Adipocyte (in vitro differentiated cells): ENCODE results near the gene KCNQ2.
"Not testable (repeated sequence)": the region's sequence is repeated elsewhere in the genome, so short reads cannot be mapped to it uniquely, and the experiment has no call there.

Experiments used
- DNase-seq: peaks from one replicate; pipeline ENCODE4 v3.0.0-alpha.2; 2015; ENCODE audit warnings: low read depth
- H3K27me3 ChIP-seq: replicated peaks from 2 replicates; pipeline ENCODE4 v1.7.0; 2013; ENCODE audit warnings: mild to moderate bottlenecking, low read length, moderate library complexity; ENCODE audit not compliant: control insufficient read depth, insufficient read depth
- H3K36me3 ChIP-seq: 2 replicates; pipeline ENCODE4 v1.7.0; 2013; ENCODE audit warnings: low read length, mild to moderate bottlenecking, moderate library complexity; ENCODE audit not compliant: control insufficient read depth, insufficient read depth, severe bottlenecking
- H3K4me1 ChIP-seq: 2 replicates; pipeline ENCODE4 v1.7.0; 2013; ENCODE audit warnings: mild to moderate bottlenecking, low read length, moderate library complexity; ENCODE audit not compliant: control insufficient read depth, insufficient read depth
- H3K4me3 ChIP-seq: 2 replicates; pipeline ENCODE4 v1.7.0; 2013; ENCODE audit warnings: mild to moderate bottlenecking, low read length, moderate library complexity
- H3K9ac ChIP-seq: 2 replicates; pipeline ENCODE4 v1.7.0; 2013; ENCODE audit warnings: mild to moderate bottlenecking, low read length, moderate library complexity
- H3K9me3 ChIP-seq: 2 replicates; pipeline ENCODE4 v1.7.0; 2013; ENCODE audit warnings: mild to moderate bottlenecking, low read length, moderate library complexity; ENCODE audit not compliant: control insufficient read depth

The KCNQ2 gene

GRCh38 chr20:63392465-63393365, 79.7 kb downstream of the KCNQ2 start:
- Histone ChIP-seq H3K9ac (no peak overlapping the region), H3K36me3 (no peaks in the 10 kb centered on the region), H3K9me3 (peaks cover 32% of the 10 kb centered on the region), H3K4me1 (no peaks in the 10 kb centered on the region), H3K27me3 (peaks cover 15% of the 10 kb centered on the region), H3K4me3 (no peak overlapping the region)
- no peak for DNase-seq

DNA sequence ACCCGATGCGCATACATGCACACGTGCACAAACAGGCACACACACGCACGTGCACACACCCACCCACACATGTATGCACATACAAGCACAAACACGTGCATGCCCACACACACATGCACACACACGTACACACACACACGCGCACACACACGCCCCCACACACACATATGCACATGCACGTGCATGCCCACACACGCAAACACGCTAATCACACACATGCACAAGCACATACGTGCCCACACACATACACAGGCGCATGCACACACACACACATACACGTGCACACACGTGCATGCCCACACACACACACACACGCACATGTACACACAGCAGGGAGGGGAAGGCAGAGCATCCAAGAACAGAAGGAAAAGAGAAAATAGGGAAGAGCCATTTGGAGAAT, 84.5 kb downstream of the KCNQ2 start:
- DNase-seq, result no peak

GRCh38 chr20:63387393-63387792, 85.1 kb downstream of the KCNQ2 start:
- H3K9ac ChIP-seq, result no peak overlapping the region
- DNase-seq, result no peak

More for the DNA sequence above, 84.5 kb downstream of the KCNQ2 start:
- no peaks in the 10 kb centered on the region for H3K36me3 ChIP-seq
- H3K4me1 ChIP-seq, result no peaks in the 10 kb centered on the region
- peaks cover 8% of the 10 kb centered on the region for H3K27me3 ChIP-seq
- peaks cover 47% of the 10 kb centered on the region for H3K9me3 ChIP-seq
- no peak overlapping the region for H3K4me3 ChIP-seq
- H3K9ac ChIP-seq, result no peak overlapping the region

GRCh38 chr20:63386491-63386890, 86.0 kb downstream of the KCNQ2 start:
- no peak for DNase-seq
- Histone ChIP-seq H3K36me3 (no peaks in the 10 kb centered on the region), H3K4me1 (no peaks in the 10 kb centered on the region), H3K4me3 (no peak overlapping the region), H3K9me3 (peaks cover 43% of the 10 kb centered on the region), H3K27me3 (peaks cover 13% of the 10 kb centered on the region), H3K9ac (no peak overlapping the region)

More at GRCh38 chr20:63387393-63387792, 85.1 kb downstream of the KCNQ2 start:
- peaks cover 47% of the 10 kb centered on the region for H3K9me3 ChIP-seq
- H3K36me3 ChIP-seq, result no peaks in the 10 kb centered on the region
- H3K4me3 ChIP-seq, result no peak overlapping the region
- peaks cover 8% of the 10 kb centered on the region for H3K27me3 ChIP-seq
- H3K4me1 ChIP-seq, result no peaks in the 10 kb centered on the region

- Histone ChIP-seq H3K9ac (no peak overlapping the region), H3K4me1 (no peaks in the 10 kb centered on the region), H3K4me3 (no peak overlapping the region), H3K9me3 (peaks cover 37% of the 10 kb centered on the region), H3K27me3 (peaks cover 19% of the 10 kb centered on the region), H3K36me3 (no peaks in the 10 kb centered on the region)
- no peak for DNase-seq
Observed at GRCh38 chr20:63385819-63386218, 86.6 kb downstream of the KCNQ2 start.

DNA sequence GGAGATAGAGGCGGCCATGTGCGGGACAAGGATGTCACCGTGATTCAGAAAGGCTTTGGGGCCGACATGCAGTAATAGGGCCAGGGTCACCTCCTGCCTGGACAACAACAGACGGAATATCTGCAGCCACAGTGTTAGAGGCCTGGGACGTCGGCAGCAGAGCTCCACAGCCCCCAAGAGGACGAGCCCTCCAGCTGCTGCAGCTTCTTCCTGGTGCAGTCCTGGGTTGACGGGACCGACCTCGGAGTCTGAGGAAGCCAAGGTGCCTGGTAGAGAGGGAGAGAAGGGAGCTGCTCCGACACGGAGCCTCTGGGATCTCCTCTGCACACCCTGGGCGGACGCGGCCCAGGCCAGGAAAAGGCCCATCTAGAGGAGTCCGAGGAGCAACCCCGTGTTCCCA, 88.1 kb downstream of the KCNQ2 start:
- peaks cover 22% of the 10 kb centered on the region for H3K9me3 ChIP-seq
- DNase-seq, result no peak
- H3K9ac ChIP-seq, result no peak overlapping the region
- no peaks in the 10 kb centered on the region for H3K4me1 ChIP-seq
- peaks cover 19% of the 10 kb centered on the region for H3K27me3 ChIP-seq
- H3K36me3 ChIP-seq, result no peaks in the 10 kb centered on the region
- H3K4me3 ChIP-seq, result no peak overlapping the region

DNA sequence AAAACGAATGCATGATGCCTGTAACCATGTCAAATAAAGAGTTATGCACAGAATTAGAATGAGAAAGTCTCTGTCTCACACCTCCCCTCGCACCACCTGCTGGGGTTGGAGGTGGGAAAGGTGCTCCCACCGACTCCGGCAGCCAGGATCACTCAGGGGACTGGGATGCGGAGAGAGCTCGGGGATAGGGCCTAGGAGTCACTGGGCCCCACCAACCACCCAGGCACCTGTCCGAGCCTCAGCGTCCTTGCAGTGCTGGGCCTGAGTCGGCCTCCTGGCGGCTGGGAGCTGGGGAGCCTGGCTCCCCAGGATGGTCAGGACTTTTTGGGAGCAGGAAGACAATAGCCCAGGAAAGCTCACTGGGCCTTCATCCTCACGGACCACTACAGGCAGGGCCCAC, 88.9 kb downstream of the KCNQ2 start:
- no peak for DNase-seq
- Histone ChIP-seq H3K27me3 (peaks cover 23% of the 10 kb centered on the region), H3K4me1 (no peaks in the 10 kb centered on the region), H3K9me3 (peaks cover 15% of the 10 kb centered on the region), H3K36me3 (no peaks in the 10 kb centered on the region), H3K9ac (no peak overlapping the region), H3K4me3 (no peak overlapping the region)

DNA sequence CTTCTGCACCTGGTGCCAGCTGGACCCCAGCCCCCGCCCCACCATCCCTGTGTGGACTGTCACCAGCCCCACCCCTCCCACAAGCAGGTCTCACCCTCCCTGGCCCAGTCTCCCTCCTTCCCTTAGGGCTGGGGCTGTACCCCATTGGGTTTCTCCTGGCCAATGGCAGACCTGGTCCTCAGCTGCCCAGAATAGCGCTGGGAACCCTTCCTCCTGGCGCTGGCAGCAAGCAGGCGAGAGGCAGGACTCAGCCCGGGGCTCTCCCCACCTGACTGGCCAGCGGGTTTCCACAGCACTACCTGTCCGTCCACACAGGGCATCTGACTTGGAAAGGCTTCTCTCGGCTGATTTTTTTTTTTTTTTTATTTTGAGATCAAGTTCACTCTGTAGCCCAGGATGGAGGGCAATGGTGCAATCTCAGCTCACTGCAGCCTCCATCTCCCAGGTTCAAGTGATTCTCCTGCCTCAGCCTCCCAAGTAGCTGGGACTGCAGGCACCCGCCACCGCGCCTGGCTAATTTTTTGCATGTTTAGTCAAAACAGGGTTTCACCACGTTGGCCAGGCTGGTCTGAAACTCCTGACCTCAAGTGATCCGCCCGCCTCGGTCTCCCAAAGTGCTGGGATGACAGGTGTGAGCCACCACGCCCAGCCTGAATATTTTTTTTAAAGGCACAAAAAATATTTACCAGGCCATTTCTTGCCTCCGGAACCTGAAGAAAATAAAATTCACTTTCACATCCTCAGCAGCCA, 89.7 kb downstream of the KCNQ2 start:
- H3K9me3 ChIP-seq, result peaks cover 15% of the 10 kb centered on the region
- H3K4me3 ChIP-seq, result no peak overlapping the region
- no peak for DNase-seq
- H3K4me1 ChIP-seq, result no peaks in the 10 kb centered on the region
- peaks cover 31% of the 10 kb centered on the region for H3K27me3 ChIP-seq
- H3K36me3 ChIP-seq, result no peaks in the 10 kb centered on the region
- H3K9ac ChIP-seq, result no peak overlapping the region

DNA sequence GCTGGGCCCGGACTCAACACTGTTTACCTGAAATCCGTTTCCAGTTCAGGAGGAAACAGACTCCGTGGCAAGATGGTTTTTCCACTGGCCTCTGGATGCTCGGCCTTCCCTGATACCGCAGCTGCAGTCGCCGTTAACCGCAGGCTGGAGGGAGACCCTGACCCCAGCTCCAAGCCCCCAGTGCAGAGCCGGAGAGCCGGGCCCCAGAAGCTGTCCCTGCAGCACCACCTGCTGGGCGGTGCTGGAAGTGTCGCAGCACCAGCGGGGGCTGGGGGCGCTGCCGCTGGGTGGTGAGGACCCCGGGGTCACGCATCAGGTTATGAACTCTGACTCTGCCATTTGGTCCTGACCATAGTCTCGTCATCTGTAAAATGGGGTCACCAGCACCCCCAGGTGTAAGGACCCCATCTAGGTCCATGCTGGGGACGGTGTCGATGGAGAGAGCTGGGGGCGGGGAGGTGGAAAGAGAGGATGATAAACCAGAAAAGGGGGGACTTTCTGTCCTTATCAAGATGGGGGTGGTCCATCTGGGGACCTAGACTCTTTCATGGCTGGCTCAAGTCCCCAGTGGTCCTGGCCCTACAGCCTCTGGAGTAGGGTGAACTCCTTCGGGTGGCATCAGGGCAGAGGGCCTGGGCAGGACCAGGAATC, 90.5 kb downstream of the KCNQ2 start:
- H3K4me3 ChIP-seq, result no peak overlapping the region
- peaks cover 39% of the 10 kb centered on the region for H3K27me3 ChIP-seq
- H3K4me1 ChIP-seq, result no peaks in the 10 kb centered on the region
- H3K9ac ChIP-seq, result no peak overlapping the region
- DNase-seq, result peak; percentile 53
- H3K36me3 ChIP-seq, result no peaks in the 10 kb centered on the region
- H3K9me3 ChIP-seq, result peaks cover 15% of the 10 kb centered on the region

- Histone ChIP-seq H3K27me3 (peaks cover 47% of the 10 kb centered on the region), H3K9me3 (peaks cover 1% of the 10 kb centered on the region), H3K9ac (no peak overlapping the region), H3K4me3 (no peak overlapping the region), H3K36me3 (no peaks in the 10 kb centered on the region), H3K4me1 (no peaks in the 10 kb centered on the region)
- DNase-seq, result no peak
Observed at GRCh38 chr20:63380346-63380870, 92.0 kb downstream of the KCNQ2 start.

- H3K4me3 ChIP-seq, H3K36me3 ChIP-seq, H3K9me3 ChIP-seq, H3K4me1 ChIP-seq, H3K9ac ChIP-seq, DNase-seq: not testable (repeated sequence)
- peaks cover 50% of the 10 kb centered on the region for H3K27me3 ChIP-seq
Observed at GRCh38 chr20:63379872-63380271, 92.6 kb downstream of the KCNQ2 start.
